H1 (cell line): ENCODE data around the gene SLC27A4.

Experiments used
- ATF3 ChIP-seq: IDR thresholded peaks from 2 replicates; pipeline ENCODE4 v1.6.1; 2011; ENCODE audit warnings: low read depth, mild to moderate bottlenecking, low read length; ENCODE audit not compliant: insufficient read depth
- CHD1 ChIP-seq: IDR thresholded peaks from 2 replicates; pipeline ENCODE4 v1.6.1; 2012; ENCODE audit warnings: low read depth, low read length, improper control_type of control experiment
- CTCF ChIP-seq, 3 experiments: IDR thresholded peaks; 1 replicate in 2 of 3; 2 replicates in 1 of 3; pipeline versions ENCODE4 v1.5.1 to v1.6.1; 2011; ENCODE audit warnings: low read length in 3 of 3, mild to moderate bottlenecking in 3 of 3, inconsistent platforms in 2 of 3, low read depth in 1 of 3, moderate library complexity in 1 of 3; ENCODE audit not compliant: insufficient read depth in 1 of 3; ENCODE audit errors: control extremely low read depth in 1 of 3
- GABPA ChIP-seq: IDR thresholded peaks from 2 replicates; pipeline ENCODE4 v1.6.1; 2011; ENCODE audit warnings: mild to moderate bottlenecking, low read length, moderate library complexity, borderline replicate concordance; ENCODE audit not compliant: insufficient read depth
- GTF2F1 ChIP-seq: IDR thresholded peaks from 2 replicates; pipeline ENCODE4 v1.6.1; 2012; ENCODE audit warnings: low read depth, low read length, improper control_type of control experiment, borderline replicate concordance
- JUND ChIP-seq: IDR thresholded peaks from 2 replicates; pipeline ENCODE4 v1.6.1; 2011; ENCODE audit warnings: mild to moderate bottlenecking, improper control_type of control experiment, low read length
- PHF8 ChIP-seq: fragments of 200-600 bp; sonication (generic); conservative IDR thresholded peaks from 2 replicates; pipeline ENCODE4 v1.7.1; 2012; ENCODE audit warnings: low read depth, mild to moderate bottlenecking, inconsistent platforms, low read length, moderate library complexity
- POLR2AphosphoS5 ChIP-seq: IDR thresholded peaks from 2 replicates; pipeline ENCODE4 v1.6.1; 2011; ENCODE audit warnings: low read depth, low read length
- RAD21 ChIP-seq, 2 experiments: IDR thresholded peaks in 1 of 2; conservative IDR thresholded peaks in 1 of 2; 2 replicates each; pipeline ENCODE4 v1.6.1; 2011; ENCODE audit warnings: low read depth in 2 of 2, low read length in 2 of 2, improper control_type of control experiment in 1 of 2, inconsistent platforms in 1 of 2, mild to moderate bottlenecking in 1 of 2, moderate library complexity in 1 of 2
- SIRT6 ChIP-seq: IDR thresholded peaks from one replicate; pipeline ENCODE4 v1.7.1; 2012; ENCODE audit warnings: low read length, inconsistent platforms
- SRF ChIP-seq: IDR thresholded peaks from 2 replicates; pipeline ENCODE4 v1.6.1; 2011; ENCODE audit warnings: mild to moderate bottlenecking, low read depth, low read length, moderate library complexity
- YY1 ChIP-seq: IDR thresholded peaks from 2 replicates; pipeline ENCODE4 v1.6.1; 2011; ENCODE audit warnings: low read depth, mild to moderate bottlenecking, low read length
- TF ChIP-seq, protein P1 (sequence below): IDR thresholded peaks from 2 replicates; pipeline ENCODE4 v1.6.1; 2012; ENCODE audit warnings: low read length, inconsistent platforms
- TF ChIP-seq, protein P2 (sequence below): IDR thresholded peaks from 2 replicates; pipeline ENCODE4 v1.6.1; 2011; ENCODE audit warnings: low read length, improper control_type of control experiment

GRCh38 chr9:128304136-128304970 lies 36.0 kb upstream of the SLC27A4 start:
- TF ChIP-seq RAD21 (IDR thresholded peaks at IDR 0.05 in 1 of 2, conservative IDR thresholded peaks at IDR 0.05 in 1 of 2; ENCODE audit: low read depth in 2 of 2, low read length in 2 of 2): no peak
- TF ChIP-seq SIRT6: no peak
- TF ChIP-seq CTCF (IDR thresholded peaks at IDR 0.05; ENCODE audit: control extremely low read depth in 1 of 3, insufficient read depth in 1 of 3, low read depth in 1 of 3, low read length in 3 of 3): no peak
- no peak for TF ChIP-seq SRF
- TF ChIP-seq PHF8: no peak
- TF ChIP-seq ATF3: no peak
- TF ChIP-seq, protein P1, sequence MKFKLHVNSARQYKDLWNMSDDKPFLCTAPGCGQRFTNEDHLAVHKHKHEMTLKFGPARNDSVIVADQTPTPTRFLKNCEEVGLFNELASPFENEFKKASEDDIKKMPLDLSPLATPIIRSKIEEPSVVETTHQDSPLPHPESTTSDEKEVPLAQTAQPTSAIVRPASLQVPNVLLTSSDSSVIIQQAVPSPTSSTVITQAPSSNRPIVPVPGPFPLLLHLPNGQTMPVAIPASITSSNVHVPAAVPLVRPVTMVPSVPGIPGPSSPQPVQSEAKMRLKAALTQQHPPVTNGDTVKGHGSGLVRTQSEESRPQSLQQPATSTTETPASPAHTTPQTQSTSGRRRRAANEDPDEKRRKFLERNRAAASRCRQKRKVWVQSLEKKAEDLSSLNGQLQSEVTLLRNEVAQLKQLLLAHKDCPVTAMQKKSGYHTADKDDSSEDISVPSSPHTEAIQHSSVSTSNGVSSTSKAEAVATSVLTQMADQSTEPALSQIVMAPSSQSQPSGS: no peak
- no peak for TF ChIP-seq YY1
- TF ChIP-seq, protein P2, sequence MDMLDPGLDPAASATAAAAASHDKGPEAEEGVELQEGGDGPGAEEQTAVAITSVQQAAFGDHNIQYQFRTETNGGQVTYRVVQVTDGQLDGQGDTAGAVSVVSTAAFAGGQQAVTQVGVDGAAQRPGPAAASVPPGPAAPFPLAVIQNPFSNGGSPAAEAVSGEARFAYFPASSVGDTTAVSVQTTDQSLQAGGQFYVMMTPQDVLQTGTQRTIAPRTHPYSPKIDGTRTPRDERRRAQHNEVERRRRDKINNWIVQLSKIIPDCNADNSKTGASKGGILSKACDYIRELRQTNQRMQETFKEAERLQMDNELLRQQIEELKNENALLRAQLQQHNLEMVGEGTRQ: no peak
- TF ChIP-seq GTF2F1: no peak
- TF ChIP-seq GABPA: no peak
- no peak for TF ChIP-seq POLR2AphosphoS5
- no peak for TF ChIP-seq JUND
- no peak for TF ChIP-seq CHD1
